Left cardiac atrium (tissue), 4 donors: Measurements from ENCODE around the gene PSMC1. TPM values are rescaled to one million over a fixed set of nuclear protein-coding genes. Genes with fewer than 3 reads are reported as not detected.

ENCODE experiments used
- ATAC-seq, 2 donors: fragments of 200-7000 bp; cut with Tn5 transposase; one replicate each; pipeline ENCODE4 v1.9.1; 2020; ENCODE audit warnings: mild to moderate bottlenecking in 2 of 2, moderate library complexity in 2 of 2
- DNase-seq: peaks from one replicate; pipeline ENCODE4 v3.0.0-alpha.2; 2020
- intact Hi-C, 2 donors: fragments of 100-400 bp; cut with DNase I; formaldehyde crosslinking; loops; one replicate each; pipeline versions ENCODE4 v1.14.1 to v1.15.1; 2022 to 2023
- total RNA-seq, 2 donors: library from RNA; stranded (reverse); fragmentation: NEBNext Ultra II Directional; extraction: Animal tissue kit (Norgen Biotek cat#: 25700); gene quantifications; one replicate each; pipeline ENCODE4 v1.2.1, GENCODE V29; 2021
- donor health status: DM: no; HTN: yes; CAD: no.
- donor health status: DM: no; HTN: yes; CAD: no; lungs with severe emphysema.
- donor health status: DM: yes; HTN: yes; CAD: no.
- donor health status: Dilated cardiomyopathy.

PSMC1 gene
- total RNA-seq, 2 donors from 2014 or later = 93.7 to 114 TPM

DNA sequence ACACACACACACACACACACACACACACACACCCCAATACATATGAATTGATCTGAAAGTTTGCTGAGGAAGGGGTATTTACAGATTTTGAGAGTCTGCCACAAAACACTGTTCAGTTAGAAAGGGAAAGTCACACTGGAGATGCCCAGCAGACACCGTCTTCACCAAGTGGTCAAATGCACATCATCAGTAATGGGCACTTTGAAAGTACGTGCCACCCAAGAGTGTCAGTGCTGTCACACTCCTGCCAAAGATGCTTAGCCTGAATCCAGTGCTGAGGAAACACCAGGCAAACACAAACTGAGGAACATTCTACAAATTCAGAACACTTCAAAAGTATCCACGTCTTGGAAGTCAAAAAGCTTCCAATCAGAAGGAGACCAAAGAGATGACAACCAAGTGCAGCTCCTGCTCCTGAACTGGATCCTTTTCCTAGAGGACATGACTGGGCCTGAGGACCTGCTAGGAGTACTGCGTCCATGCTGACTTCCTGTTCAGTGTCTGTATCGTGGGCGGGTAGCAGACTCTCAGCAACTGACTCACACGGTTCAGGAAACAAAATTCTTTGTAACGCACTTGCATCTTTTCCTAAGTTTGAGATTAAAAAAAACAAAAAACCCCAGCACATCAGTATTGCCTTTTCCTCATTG lies 18.6 kb downstream of the PSMC1 start:
- ATAC-seq (peak in 1 of 2 donors; percentile 69), DNase-seq (no peak)

DNA sequence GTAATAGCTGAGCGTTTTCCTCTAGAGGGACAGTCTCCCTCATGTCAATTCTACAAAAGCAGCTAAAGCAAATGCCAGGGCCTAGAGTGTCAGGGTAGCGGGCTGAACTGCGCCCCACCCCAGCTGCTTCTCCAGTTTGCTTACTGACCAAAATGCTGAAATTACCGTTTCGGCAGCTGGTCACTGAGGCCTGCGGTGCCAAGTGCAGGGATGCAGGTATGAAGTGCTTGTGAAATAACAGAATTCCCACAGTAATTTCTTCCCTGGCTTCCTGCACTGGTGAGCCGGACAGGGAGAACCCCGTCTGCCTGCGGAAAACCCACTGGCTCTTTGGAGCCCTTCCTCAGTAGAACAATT lies 19.1 kb downstream of the PSMC1 start:
- peak in 1 of 2 donors; percentile 5 for ATAC-seq

More for the DNA sequence above, 18.6 kb downstream of the PSMC1 start:
- intact Hi-C loops = no loop called here

DNA sequence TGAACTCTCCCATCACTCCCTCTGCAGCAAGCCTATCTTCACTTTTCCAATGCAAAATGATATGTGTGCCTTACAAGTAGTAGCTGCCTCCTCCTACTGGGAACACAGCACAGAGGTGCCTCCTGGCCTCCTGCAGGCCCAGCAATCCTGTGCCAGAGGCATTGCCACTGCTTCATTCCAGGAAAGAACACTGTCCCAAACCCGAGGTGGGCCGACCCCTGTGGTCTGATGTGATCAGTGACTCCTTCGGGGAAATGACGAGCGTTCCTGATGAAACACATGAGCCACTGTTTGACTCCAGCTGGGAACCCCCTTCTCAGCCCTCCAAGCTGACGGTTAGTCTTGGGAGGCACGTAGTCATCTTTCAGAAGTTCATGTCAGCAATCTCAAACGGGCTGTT lies 19.5 kb downstream of the PSMC1 start:
- intact Hi-C loops = no loop called here
- no peak for ATAC-seq
- DNase-seq = no peak

More for the DNA sequence above, 19.1 kb downstream of the PSMC1 start:
- no peak for DNase-seq
- intact Hi-C loops = no loop called here

DNA sequence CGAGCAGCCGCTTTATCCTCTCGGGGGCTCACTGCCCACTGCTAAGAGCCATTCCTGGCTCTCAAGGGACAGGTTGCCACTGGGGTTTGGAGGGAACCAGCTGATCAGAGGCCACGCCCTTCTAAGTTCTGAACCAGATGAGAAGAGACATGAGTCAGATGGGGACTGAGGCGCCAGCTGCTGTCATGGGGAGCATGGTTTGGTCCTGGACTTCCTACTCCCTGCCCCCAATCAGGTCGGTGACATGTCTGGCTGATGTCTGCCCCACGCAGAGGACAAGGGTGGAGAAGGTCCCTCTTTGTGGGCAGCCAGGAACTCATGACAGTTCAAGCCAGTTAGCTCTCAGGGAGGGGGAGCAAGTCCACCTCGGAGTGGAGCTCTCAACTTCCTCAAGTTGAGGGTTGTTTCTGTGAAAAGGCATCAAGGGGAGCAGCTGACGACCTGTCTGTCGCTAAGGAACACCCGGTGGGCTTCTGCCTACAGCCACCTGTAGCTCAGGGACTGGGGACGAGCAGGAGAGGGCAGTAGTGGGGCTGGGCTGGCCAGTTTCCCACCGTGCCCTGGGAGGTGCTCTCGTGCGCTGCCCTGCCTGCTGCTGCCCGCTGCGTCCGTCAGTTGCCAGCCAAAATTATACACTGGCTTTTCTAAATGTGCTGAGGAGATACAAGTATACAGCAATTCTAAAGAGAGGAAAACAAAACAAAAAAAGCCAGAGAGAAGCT lies 20.5 kb downstream of the PSMC1 start:
- intact Hi-C loops = no loop called here
- DNase-seq (no peak), ATAC-seq (no peak)

DNA sequence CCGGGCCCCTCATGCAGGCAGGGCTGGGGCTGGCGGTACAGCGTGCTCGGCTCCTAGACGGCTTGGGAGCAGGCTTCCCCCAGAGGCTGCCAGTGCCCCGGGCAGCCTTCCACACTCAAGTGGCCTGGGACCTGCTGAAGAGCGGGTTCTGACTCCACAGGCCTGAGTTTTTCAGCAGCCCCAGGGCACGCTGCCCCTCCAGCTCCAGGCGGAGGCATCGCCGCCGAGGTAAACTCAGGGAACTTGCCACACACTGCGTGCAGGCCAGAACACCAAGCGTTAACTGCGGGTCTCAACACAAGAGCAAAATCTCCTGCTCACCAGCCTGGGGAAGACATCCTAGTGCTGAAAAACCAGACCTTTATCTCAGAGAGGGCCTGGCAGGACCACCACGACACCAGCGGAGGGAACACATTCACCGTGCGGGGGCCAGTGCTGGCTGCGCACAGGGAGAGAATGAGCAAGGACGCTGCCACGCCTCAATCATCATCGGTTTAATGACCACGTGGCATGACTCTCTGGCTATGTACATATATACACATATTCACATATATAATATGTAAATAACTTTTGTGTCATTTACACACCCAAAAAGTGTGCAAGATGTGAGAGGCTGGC lies 21.3 kb downstream of the PSMC1 start:
- intact Hi-C loops = no loop called here
- no peak for ATAC-seq
- no peak for DNase-seq

DNA sequence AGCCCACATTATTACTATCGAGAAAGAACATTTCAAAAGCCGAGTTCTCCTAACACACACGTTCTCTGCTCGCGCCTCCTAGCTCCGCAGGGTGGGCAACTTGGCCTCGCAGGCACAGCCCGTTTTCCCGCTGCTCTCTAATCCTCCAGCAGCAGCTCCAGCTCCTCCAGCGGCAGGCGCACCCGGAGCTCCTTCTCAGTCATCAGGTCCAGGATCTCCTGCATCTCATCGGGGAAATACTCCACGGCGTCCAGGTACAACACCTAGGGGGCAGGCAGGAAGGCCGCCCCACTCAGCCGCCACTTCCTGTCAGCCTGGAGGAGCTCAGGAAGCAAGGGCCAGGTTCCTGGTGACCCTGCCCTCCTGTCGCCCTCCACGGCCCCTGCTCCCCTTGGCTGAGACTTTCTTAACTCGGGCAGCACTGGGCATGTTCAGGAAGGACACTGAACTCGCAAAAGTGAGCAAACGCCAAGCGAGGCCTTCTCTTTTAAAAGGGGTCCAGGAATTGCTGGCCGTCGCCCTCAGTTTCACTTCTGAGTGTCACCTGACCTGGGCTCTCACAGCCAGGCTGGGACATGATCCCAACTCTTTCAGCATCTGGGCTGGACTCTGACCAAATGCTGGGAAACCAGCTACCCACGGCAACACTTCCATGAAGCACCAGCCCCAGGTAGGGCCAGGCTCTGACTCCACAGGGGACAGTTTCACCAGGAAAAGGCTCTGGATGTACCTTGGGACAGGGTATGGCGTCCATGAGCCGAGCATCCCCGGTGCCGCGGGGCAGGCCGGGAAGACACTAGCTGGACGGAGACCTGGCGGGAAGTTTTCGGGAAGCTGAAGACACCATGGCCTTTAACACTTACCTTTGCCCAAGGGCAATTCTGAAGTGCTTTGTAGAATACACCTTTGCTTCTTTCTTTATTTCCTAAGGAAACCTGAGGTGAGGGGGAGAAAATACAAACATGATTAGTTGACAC lies 22.1 kb downstream of the PSMC1 start:
- ATAC-seq (no peak), DNase-seq (no peak)
- intact Hi-C loops = no loop called here

DNA sequence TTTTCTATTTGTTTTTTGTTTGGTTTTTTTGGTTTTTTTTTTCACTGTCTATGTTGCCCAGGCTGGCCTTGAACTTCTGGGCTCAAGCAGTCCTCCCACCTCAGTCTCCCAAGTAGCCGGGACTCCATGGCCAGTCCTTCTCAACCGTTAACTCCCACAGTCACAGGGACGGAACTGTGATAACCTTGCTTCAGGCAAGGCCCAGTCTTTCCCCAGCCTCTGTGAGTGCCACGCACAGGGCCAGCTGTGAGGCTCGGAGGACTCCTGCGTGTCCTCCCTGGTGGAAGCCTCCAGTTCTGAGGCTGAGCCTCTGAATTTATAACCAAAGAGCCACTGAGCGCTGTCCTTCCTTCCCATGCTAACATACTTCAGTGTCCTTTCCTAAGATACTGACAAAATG lies 23.7 kb downstream of the PSMC1 start:
- no peak for DNase-seq
- intact Hi-C loops = no loop called here
- no peak for ATAC-seq

DNA sequence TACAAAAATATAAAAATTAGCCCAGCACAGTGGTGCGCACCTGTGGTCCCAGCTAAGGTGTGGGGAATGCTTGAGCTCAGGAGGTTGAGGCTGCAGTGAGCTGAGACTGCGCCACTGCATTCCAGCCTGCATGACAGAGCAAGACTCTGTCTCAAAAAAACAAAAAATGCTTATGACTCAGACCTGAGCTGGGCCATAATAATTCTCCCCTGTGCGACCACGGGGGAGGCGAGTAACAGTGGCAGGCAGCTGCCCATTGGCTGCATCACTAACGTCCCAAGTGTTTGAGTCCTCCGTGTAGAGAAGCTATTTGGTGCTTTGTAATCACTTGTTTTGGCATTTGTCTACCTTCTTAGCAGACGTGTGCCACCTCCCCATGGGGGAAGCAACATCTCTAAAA lies 24.9 kb downstream of the PSMC1 start:
- ATAC-seq (no peak), DNase-seq (no peak)

DNA sequence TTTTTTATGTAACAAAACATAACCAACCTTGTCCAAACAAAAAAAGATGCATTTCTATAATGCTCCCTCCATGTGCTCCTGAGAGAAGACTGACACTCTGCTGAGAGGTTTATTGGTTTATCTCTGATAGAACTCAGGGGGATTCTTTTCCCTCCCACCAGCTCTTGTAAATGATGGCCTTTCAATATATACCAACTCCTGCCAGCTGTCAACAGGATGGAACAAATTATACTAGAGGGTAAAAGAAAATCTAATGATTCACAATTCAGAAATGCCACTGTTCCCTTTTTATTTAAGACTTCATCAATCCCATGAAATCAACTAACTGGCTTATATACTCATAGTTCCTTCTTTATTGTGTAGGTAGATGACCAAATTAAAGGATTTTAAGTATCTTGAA lies 25.4 kb downstream of the PSMC1 start:
- no peak for DNase-seq
- ATAC-seq = no peak
- intact Hi-C loops = no loop called here

More for the DNA sequence above, 24.9 kb downstream of the PSMC1 start:
- intact Hi-C loops = no loop called here

DNA sequence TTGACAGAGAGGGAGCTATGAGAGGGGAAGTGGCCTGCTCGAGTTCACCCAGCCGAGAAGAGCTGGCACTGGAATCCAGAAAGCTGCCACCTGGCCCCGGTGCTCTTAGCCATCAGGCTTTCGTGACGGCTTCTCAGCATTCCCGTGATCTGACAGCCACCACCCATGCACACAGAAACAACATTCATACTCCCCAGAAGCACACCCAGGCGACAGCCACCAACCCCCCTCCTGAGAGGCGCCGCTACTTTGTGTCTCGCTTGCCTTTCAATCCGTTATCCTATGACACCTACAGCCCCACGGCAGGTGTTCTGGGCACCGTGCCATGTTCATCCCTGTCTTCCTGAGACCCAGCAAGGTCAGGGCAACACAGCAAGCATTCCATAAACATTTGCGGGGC lies 31.4 kb downstream of the PSMC1 start:
- ATAC-seq (peak; percentile 16 to 24), DNase-seq (no peak)
- intact Hi-C loops = no loop called here

DNA sequence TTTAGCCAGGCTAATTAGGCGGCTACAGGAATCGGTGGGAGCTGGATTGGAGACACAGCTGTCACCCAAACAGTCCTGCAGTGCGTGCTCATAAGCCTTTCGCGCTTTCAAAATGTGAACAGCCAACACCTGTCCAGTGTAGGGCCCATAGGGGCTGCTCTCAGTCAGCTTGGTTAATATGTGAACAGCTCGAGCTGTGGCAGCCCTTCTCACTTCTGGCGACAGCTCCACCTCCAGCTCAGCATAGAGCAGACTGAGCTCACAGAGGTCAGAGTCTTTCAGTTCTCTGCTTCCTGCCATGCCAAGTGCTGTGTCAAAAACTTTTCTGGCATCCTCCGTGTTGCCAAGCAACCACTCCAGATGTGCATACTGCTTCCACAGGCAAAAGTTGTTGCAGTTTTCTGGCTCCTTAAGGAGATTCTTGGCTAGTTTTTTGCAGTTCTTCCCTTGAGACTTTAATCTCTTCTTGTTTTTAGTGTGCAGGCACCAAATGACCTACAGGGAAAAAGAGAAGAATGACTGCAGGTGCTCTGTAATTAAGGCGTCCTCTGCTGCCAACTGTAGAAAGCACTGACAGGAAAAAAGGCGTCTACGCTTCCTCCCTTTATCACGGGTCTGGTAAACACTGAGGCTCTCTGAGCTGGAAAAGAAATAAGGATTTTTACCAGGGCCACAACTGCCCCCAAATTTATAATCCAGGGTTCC lies 32.5 kb downstream of the PSMC1 start:
- ATAC-seq (peak; percentile 78 to 88), DNase-seq (peak; percentile 51)
- intact Hi-C loops = no loop called here

DNA sequence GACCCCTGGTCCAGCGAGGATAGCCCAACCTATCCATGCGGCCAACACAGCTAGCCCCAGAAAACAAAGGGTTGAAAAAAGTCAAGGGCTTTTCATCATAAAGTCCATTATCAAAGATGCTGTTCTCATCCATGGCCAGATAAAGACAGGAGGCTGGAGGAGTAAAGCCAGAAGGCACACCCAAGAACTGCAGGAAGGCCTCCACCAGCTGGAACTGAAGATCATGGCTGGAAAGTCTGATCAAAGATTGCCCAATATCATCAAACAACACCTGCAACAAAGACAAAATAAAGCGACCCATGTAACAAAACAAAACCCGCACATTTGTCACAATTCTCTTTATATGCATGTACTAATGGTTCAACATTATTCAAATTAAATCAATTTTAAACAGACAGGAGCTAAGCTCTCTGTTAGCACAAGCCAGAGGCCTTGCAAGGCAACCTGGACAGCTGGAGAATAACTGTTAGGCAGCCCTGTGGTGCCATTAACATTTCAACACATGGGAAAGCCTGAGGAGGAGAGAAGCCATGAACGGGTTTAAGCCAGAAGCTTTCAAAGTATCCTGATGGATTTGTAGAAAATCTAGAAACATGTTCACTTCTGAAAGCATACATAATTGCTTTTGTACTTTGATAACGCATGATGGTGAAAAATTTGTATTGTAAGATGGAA lies 34.1 kb downstream of the PSMC1 start:
- DNase-seq (no peak), ATAC-seq (no peak)
- intact Hi-C loops = no loop called here

DNA sequence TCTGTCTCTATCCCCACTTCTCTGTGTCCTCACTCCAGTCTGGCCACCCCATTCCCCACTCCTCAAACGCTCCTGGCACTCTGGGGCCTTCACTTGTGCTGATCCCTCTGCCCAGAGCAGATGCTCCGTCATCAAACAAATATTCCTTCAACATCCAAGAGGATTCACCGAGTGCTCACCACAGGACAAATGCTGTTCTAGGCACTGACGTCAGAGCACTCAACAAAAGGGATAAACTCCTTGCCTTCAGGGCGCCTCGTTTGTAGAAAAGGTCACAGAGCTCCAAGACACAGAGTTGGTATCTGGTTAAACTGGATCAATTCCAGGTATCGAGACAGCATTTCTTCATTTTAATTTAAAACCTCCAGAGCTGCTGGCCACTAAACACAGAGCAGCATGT lies 35.3 kb downstream of the PSMC1 start:
- DNase-seq = no peak
- intact Hi-C loops = no loop called here
- ATAC-seq = no peak

DNA sequence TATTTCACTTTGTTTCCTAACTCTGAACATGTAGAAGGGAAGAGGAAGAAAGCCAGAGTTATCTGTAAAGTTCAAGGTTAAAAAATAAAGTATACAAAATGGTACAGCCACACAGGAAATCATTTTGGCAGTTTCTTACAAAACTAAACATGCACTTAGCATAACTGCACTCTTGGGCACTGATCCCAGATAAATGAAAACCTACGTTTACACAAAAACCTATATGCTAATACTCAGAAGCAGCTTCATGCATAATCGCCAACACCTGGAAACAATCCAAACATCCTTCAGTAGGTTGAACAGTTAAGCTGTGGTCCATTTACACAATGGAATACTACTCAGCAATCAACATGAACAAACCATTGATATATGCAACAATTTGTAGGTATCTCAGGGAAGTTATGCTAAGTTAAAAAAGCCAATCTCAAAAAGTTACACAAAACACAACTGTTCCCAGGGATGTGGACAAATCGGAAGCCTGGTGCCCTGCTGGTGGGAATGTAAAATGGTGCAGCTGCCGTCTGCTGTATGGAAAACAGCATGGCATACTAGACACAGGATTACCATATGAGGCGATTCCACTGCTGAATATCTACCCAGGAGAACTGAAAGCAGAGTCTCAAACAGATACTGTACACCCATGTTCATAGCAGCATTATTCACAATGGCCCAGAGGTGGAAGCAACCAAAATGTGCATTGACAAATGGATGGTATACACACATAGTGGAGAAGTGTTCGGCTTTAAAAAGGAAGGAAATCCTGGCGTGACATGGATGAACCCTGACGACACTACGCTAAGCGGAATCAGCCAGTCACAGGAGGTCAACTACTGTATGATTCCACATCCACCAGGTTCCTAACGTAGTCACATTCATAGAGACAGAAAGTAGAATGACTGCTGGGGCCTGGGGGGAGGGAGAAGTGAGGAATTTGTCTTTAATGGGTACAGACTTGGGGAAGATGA lies 37.7 kb downstream of the PSMC1 start:
- ATAC-seq (no peak), DNase-seq (no peak)
- intact Hi-C loops = no loop called here

DNA sequence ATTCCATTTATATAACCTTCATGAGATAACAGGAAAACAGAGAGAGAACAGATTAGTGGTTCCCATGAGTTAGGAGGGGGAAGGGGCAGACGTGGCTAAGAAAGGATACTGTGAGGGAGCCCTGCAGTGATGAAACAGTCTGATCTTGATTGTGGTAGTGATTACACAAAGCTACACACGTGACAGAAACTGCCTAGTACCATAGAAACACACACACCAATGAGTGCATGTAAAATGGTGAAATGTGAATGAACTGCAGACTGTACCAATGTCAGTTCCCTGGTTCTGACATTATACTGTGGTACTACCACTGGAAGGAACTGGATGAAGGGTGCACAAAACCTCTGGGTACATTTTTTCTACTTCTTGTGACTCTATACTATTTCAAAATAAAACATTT lies 38.5 kb downstream of the PSMC1 start:
- no peak for DNase-seq
- no peak for ATAC-seq
- intact Hi-C loops = no loop called here

DNA sequence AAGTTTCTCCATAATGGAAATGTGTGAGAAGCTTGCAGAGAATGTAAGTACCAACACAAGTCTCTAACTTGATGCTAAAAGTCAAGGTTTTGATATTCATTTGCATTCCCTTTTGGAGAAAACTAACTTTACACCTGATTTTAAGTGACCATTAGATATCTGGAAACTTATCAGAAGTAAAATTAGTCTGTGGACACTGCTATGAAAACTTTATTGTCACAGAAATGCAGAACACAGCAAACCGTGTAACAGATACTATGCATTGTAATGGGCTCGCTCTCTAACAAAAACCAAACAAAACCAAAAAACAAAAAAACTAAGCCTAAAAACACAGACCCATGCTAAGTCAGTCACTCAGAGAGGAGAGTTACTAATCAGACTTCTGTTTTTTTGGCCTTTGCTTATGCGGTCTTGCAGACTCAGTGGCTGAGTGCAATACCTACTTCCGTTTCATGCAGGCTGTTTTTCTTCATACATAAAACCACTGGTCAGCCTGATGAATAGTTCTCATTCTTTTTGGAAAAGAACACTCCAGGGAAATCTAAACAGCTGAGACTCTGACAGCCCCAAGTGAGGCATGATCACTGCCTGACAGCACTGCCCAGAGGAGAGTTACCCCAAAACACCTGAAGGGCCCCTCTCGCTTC lies 39.6 kb downstream of the PSMC1 start:
- intact Hi-C loops = no loop called here
- ATAC-seq (peak in 1 of 2 donors; percentile 11), DNase-seq (no peak)

DNA sequence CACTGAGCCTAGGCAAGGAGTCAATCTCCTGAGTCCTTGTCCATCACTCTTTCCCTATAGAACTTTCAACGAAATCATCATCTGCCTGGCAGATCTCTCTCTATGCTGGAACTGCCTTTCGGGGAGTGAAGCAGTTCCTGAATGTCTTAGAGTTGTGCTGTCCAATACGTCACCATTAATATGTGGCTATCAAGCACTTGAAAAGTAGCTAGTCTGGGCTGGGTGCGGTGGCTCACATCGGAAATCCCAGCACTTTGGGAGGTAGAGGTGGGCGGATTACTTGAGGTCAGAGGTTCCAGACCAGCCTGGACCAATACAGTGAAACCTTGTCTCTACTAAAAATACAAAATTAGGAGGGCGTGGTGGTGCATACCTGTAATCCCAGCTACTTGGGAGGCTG lies 40.3 kb downstream of the PSMC1 start:
- intact Hi-C loops = no loop called here
- ATAC-seq = no peak

More for the DNA sequence above, 40.3 kb downstream of the PSMC1 start:
- DNase-seq = no peak
